ENCODE data around the gene EIF5A. TPM values are rescaled to one million over a fixed set of nuclear protein-coding genes. Genes with fewer than 3 reads are reported as not detected.

EIF5A gene
- total RNA-seq, 1 donor from 2014 or later = 1,262 TPM

Other genes starting within 250 kb of the EIF5A start
- not detected in 2 replicates for gene CLEC10A, start 227.4 kb upstream of the EIF5A start, total RNA-seq
- gene ASGR2, start 192.8 kb upstream of the EIF5A start, total RNA-seq = not detected in 2 replicates
- gene ASGR1, start 128.3 kb upstream of the EIF5A start, total RNA-seq = 1.1 and 1.6 TPM in 2 replicates
- gene DLG4, start 87.8 kb upstream of the EIF5A start, total RNA-seq = 15.3 and 15.5 TPM in 2 replicates
- 287 and 294 TPM in 2 replicates for gene ACADVL, start 87.7 kb upstream of the EIF5A start, total RNA-seq
- gene DVL2, start 73.1 kb upstream of the EIF5A start, total RNA-seq = 70.0 and 73.5 TPM in 2 replicates
- gene PHF23, start 68.2 kb upstream of the EIF5A start, total RNA-seq = 52.5 and 55.4 TPM in 2 replicates
- gene GABARAP, start 65.2 kb upstream of the EIF5A start, total RNA-seq = 146 and 148 TPM in 2 replicates
- gene CTDNEP1, start 55.9 kb upstream of the EIF5A start, total RNA-seq = 191 and 193 TPM in 2 replicates
- gene ELP5, start 55.4 kb upstream of the EIF5A start, total RNA-seq = 73.6 and 75.5 TPM in 2 replicates
- 0.15 and 0.60 TPM in 2 replicates for gene CLDN7, start 45.1 kb upstream of the EIF5A start, total RNA-seq
- gene SLC2A4, start 25.9 kb upstream of the EIF5A start, total RNA-seq = 0.17 and 0.31 TPM in 2 replicates
- gene YBX2, start 13.0 kb upstream of the EIF5A start, total RNA-seq = 0.36 TPM in 1 of 2 replicates, not detected in the other
- gene GPS2, start 7.7 kb downstream of the EIF5A start, total RNA-seq = 52.3 and 59.0 TPM in 2 replicates
- gene NEURL4, start 21.7 kb downstream of the EIF5A start, total RNA-seq = 57.1 and 60.9 TPM in 2 replicates
- gene ACAP1, start 28.9 kb downstream of the EIF5A start, total RNA-seq = 260 and 266 TPM in 2 replicates
- 5.3 TPM in 2 replicates for gene KCTD11, start 44.5 kb downstream of the EIF5A start, total RNA-seq
- 0.17 TPM in 1 of 2 replicates, not detected in the other for gene TMEM95, start 47.5 kb downstream of the EIF5A start, total RNA-seq
- 3.8 and 4.9 TPM in 2 replicates for gene TNK1, start 73.5 kb downstream of the EIF5A start, total RNA-seq
- 77.1 and 78.2 TPM in 2 replicates for gene PLSCR3, start 86.9 kb downstream of the EIF5A start, total RNA-seq
- 53.5 and 54.7 TPM in 2 replicates for gene TMEM256, start 96.5 kb downstream of the EIF5A start, total RNA-seq
- 2.3 and 2.7 TPM in 2 replicates for gene NLGN2, start 100.2 kb downstream of the EIF5A start, total RNA-seq
- gene SPEM1, start 112.7 kb downstream of the EIF5A start, total RNA-seq = not detected in 2 replicates
- gene SPEM2, start 118.0 kb downstream of the EIF5A start, total RNA-seq = not detected in 2 replicates
- gene SPEM3, start 121.2 kb downstream of the EIF5A start, total RNA-seq = not detected in 2 replicates
- gene TMEM102, start 127.8 kb downstream of the EIF5A start, total RNA-seq = 12.3 and 14.0 TPM in 2 replicates
- 5.3 and 6.4 TPM in 2 replicates for gene FGF11, start 131.9 kb downstream of the EIF5A start, total RNA-seq
- gene CHRNB1, start 137.4 kb downstream of the EIF5A start, total RNA-seq = 6.6 and 7.0 TPM in 2 replicates
- gene ZBTB4, start 172.0 kb downstream of the EIF5A start, total RNA-seq = 15.1 and 16.0 TPM in 2 replicates
- gene SLC35G6, start 173.8 kb downstream of the EIF5A start, total RNA-seq = not detected in 2 replicates
- gene POLR2A, start 176.7 kb downstream of the EIF5A start, total RNA-seq = 221 and 223 TPM in 2 replicates
- 18.6 and 26.5 TPM in 2 replicates for gene TNFSF12, start 241.4 kb downstream of the EIF5A start, total RNA-seq